GM19239 (cell line): ENCODE results near the gene ALPP.
"Not testable (repeated sequence)": the region's sequence is repeated elsewhere in the genome, so short reads cannot be mapped to it uniquely, and the experiment has no call there.

Experiments
- DNase-seq: peaks from one replicate; pipeline ENCODE4 v3.0.0; 2011; ENCODE audit warnings: low spot score; ENCODE audit not compliant: insufficient read length
- FAIRE-seq: peaks from 2 replicates; lab custom pipeline; 2011; peaks lifted over from hg19 to GRCh38; lab: Jason Lieb, UNC

The ALPP gene

GRCh38 chr2:232418466-232419244 is 40.1 kb downstream of the ALPP start:
- no peak for FAIRE-seq
- DNase-seq, result no peak

- no peak for FAIRE-seq
- no peak for DNase-seq
These were observed 40.9 kb downstream of the ALPP start for GRCh38 chr2:232419245-232420072.

DNA sequence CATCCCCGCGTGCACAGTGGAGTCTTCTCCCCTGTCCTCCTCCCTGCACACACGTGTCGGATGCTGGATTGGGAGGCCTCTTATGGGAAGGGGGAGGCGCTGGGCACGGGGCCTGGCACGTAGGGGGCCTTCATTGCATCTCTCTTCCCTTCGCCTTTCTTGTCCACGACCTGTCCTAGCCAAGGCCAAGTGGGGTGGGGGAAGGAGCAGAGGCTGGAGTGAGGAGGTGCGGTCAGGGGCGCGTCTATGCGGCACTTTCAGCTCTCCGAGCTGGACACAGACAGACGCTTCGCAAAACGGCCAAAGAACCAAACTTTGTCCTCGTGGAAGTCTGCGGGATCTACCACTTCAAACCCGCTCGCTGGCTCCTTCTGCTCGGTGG is 41.5 kb downstream of the ALPP start:
- FAIRE-seq (no peak), DNase-seq (no peak)

DNA sequence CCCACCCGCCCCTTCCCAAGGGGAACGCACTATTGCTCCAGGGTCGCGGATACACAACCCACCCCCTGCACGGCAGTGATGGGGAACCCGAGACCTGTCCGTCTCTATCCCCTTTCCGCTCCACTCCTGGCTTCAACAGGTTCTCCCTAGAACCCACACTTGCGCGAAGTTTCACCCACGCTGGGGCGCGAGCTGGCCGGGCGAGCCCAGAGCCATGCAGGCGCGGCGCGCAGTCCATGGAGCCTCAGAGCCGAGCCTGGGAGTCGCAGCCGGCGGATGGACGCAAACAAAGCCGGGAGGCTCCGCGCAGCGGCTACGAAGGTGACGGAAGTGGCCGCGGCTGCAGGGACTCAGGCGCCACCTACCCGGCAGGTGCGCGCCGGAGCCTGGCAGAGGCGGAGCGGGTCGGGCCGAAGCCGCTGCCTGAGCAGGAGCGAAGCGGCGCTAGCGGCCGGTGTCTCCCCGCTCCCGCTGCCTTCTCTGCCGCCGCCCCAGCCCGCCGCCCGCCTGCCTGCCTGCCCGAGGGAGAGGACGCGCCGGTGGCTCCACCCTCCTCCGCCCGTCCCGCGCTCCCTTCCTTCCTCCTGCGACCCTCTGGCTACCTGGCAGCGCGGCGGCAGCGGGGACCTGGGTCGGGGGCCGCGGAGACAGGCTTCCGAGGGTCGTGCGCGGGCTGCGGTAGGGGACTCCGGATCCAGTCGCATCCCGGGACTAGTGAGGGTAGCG is 42.1 kb downstream of the ALPP start:
- DNase-seq (no peak), FAIRE-seq (no peak)

DNA sequence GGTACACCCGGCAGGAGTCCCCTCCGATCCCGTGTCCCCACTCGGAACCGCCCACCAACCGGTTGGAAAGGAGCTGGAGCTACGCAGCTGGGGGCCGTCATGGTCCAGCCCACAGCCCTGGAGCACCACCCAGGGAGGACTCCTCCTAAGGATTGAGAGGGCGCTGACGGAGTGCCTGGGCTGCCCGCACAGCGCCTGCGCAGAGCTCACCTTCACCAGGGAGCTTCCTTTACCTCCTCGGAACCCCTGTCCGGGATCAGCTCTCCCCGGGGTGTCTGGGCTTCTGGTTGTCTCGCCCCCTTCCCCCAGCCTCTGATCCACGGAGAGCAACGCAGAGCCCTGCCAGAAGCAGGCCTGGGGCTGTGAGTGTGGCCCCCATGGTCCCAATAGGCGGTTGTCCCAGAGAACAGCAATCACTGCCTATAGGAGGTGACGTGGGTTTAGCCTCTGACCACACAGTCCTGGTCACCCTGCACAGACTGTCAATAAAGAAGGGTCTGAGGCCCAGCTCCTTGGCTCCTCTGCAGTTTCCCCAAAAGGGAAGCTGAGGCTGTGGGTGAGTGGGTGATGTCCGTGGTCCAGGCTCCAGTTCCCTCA is 42.7 kb downstream of the ALPP start:
- no peak for DNase-seq
- no peak for FAIRE-seq

- DNase-seq (no peak), FAIRE-seq (no peak)
These were observed 43.5 kb downstream of the ALPP start for GRCh38 chr2:232422051-232422450.

DNA sequence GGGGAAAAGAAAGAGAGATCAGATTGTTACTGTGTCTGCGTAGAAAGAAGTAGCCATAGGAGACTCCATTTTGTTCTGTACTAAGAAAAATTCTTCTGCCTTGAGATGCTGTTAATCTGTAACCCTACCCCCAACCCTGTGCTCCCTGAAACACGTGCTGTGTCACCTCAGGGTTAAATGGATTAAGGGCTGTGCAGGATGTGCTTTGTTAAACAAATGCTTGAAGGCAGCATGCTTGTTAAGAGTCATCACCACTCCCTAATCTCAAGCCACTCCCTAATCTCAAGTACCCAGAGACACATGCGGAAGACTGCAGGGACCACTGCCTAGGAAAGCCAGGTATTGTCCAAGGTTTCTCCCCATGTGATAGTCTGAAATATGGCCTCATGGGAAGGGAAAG is 44.4 kb downstream of the ALPP start:
- FAIRE-seq, result not testable (repeated sequence)

DNA sequence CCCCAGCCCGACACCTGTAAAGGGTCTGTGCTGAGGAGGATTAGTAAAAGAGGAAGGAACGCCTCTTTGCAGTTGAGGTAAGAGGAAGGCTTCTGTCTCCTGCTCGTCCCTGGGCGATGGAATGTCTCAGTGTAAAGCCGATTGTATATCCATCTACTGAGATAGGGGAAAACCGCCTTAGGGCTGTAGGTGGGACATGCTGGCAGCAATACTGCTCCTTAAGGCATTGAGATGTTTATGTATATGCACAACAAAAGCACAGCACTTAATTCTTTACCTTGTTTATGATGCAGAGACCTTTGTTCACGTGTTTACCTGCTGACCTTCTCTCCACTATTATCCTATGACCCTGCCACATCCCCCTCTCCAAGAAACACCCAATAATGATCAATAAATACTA is 44.9 kb downstream of the ALPP start:
- DNase-seq, FAIRE-seq: not testable (repeated sequence)

More for the DNA sequence above, 44.4 kb downstream of the ALPP start:
- DNase-seq, result not testable (repeated sequence)

- no peak for DNase-seq
- no peak for FAIRE-seq
These were observed 53.4 kb downstream of the ALPP start for GRCh38 chr2:232431705-232432590.
